OCI-LY3 (cell line): ENCODE results near the gene NHEJ1.

ENCODE experiments used
- CTCF ChIP-seq: fragments of 200-600, 300-600 bp; sonication (generic); IDR thresholded peaks from 2 replicates; pipeline ENCODE4 v1.5.1; 2014; ENCODE audit warnings: antibody characterized with exemption, low read length, low read depth
- EZH2phosphoT487 ChIP-seq: fragments of 200-600 bp; shearing (Covaris generic); IDR thresholded peaks from 2 replicates; pipeline ENCODE4 v1.6.1; 2018; ENCODE audit warnings: antibody characterized with exemption, mixed run types, low read depth

- TF ChIP-seq CTCF: no peak
- TF ChIP-seq EZH2phosphoT487: no peak
These were observed 43.6 kb downstream of the NHEJ1 start for GRCh38 chr2:219116776-219117646.
